Medulla oblongata (tissue), 1 donor: ENCODE data around the gene PTPRN2.

Source experiments
- DNase-seq: peaks from one replicate; pipeline ENCODE4 v3.0.0-alpha.2; 2015; ENCODE audit errors: extremely low spot score

Gene PTPRN2

DNA sequence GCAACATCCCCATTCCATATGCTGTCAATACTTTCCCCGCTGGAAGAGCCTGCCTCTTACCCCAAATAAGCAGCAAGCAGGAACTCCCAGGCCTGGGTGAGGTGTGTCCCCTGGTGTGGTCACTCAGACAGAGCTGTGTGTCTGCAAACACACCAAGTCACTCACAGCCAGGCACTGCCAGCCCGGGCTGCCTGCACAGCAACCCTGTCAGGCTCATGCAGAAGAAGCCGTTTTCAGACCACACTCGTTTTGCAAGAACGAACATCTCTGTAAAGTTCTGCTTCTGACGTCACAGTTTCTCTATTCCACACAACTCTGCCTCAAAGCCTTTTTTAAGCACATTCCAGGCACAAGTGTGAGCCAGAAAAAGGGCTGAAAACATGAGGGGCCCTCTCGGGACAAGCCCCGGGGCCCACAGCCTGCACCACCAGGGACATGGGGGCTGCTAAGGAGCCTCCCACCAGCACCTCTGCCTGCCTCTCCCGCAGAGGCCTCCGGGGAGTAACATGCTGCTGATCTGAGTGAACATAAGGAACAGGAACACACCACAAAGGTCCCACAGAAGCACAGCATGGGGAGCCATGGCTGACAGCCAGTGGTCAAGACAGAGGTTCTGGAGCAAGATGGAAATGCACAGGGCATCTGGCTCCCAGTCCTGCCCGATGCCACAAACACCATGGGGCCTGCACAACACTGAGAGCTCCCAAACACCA, 11.4 kb downstream of the PTPRN2 start:
- no peak for DNase-seq

DNA sequence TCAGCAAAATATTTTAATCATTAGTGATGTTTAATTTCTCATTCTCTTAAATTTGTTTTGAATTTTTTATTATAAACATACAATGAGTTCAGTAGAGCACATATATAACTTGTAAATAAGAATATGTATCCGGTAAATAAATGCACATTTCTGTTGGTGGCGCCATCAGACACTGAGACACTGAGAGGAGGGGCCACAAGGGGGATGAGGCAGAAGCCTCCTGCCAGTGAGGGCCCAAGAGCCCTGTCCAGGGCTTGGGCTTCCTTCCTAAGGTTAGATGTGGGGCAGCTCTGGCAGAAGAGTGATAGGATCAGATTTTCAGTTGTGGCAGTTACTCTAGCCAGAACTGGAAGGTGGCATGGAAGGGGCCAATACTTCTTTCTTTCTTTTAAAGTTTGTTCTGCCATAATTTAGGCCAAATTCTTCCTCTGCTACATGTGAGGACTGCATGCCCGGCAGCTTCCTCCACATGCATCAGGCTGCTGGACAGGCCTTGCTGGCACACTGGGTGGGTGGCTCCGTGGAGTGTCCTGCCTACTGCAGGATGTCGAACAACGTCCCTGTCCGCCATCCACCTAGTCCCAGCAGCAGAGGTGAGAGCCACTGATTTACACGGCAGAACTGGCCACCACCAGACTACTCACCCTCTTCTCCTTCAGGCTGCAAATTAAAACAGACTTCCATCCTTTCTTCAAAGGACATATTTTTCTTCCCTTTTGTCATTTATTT, 13.2 kb downstream of the PTPRN2 start:
- no peak for DNase-seq

DNA sequence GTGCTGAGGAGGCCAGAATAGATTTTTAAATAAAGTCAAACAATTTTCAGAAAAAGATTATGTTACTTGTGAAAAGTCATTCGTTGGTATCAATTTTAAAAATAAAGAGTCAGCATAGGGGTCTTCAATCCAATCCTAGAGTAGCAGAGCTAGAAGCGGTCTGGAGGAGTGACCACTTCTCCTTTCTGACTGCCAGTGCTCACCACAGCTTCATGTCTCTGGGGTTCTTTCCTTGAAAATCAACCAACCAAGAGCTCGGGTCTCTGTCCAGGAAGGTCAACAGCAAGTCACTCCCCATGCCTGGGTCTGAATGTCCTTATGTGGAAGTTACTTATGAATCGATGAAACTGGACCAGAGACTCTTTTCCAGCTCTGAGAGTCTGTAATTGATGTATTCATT, 14.3 kb downstream of the PTPRN2 start:
- DNase-seq: no peak

DNA sequence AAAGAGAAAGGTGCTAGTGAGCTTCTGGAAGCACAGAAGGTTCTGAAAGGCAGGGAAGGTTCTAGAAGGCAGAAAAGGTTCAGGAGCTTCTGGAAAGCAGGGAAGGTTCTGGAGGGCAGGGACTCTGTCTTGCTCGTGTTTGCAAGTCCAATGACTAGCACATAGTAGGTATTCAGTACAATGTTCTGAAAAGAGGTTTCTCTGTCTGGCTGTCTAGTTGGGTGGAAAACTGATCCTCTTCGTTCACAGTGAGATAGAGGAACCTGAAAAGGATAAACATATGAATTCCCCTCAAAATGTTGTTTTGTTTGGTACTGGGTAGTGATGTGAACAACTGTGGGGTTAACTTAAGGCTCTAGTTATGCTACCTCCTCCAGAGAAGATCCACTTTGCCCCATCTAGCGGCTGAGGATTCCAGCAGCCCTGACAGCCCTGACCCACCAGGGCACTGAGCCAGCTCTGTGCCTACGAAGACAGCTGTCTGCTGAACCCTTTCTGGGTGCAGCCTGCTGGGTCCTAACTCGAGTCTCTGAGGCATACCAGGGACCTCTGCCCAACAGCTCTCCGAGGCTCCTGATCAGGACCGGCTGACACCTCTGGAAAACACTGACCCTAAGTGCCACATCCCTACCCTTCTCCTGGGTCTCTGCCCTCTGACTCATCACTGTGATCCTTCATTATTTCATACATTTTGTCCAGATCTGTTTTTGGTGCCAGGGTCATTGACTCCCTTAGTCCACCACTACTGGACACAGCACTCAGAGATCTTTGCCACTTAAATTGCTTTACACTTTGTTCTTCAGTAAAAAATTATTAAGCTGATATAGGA, 15.4 kb downstream of the PTPRN2 start:
- DNase-seq: peak; percentile 11

DNA sequence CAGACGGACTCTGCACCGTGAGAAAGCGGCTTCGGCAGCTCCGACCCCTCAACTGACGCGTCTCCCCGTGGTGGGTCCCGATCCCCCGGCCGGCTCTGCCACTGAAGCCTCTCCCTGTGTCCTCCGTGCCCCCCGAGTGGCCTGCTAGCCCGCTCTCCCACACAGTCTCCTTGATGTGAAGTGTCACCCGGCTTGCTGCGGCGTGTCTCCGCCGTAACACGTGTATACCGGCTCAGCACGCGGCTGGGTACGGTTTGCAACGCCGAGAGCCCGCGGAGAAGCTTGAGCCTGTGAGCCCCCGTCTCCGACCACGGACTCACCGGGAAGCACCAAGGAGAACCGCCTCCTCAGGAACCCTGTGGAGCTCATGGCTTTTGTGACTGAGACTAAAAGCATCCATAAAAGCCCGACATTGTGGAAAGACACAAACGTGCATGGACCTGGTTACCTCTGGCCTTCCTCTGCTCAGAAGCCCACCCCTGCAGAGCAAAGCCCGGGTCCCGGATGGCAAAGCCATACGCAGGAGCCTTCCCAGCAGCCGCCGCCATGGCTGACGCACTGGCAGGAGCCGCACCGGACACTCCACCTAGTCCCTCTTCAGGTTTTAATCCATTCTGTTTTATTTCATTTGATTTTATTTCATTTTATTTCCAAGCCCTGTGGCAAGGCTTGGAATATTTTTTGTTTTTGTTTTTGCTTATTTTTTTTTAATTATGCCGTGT, 17.0 kb downstream of the PTPRN2 start:
- DNase-seq: no peak

DNA sequence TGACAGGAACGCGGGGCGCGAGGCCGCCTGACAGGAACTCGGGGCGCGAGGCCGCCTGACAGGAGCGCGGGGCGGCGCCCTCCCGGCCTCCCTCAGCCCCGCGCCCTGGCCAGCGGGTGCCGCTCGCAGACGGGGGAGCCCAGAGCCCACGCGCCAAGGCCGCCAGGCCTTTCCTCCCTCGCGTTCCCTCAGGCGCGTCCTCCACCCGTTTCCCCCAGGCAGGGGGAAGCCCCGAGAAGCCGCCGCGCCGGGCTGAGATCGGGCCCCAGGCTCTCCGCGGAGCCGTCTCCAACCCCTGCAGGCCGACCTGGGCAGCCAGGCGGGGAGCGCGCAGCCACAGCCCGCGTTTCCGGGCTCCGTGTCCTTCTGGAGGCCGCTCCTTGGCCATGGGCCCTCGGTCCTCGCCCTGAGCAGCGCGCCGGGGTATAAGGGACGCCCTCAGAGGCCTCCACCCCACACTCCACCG, 17.7 kb downstream of the PTPRN2 start:
- DNase-seq: no peak

DNA sequence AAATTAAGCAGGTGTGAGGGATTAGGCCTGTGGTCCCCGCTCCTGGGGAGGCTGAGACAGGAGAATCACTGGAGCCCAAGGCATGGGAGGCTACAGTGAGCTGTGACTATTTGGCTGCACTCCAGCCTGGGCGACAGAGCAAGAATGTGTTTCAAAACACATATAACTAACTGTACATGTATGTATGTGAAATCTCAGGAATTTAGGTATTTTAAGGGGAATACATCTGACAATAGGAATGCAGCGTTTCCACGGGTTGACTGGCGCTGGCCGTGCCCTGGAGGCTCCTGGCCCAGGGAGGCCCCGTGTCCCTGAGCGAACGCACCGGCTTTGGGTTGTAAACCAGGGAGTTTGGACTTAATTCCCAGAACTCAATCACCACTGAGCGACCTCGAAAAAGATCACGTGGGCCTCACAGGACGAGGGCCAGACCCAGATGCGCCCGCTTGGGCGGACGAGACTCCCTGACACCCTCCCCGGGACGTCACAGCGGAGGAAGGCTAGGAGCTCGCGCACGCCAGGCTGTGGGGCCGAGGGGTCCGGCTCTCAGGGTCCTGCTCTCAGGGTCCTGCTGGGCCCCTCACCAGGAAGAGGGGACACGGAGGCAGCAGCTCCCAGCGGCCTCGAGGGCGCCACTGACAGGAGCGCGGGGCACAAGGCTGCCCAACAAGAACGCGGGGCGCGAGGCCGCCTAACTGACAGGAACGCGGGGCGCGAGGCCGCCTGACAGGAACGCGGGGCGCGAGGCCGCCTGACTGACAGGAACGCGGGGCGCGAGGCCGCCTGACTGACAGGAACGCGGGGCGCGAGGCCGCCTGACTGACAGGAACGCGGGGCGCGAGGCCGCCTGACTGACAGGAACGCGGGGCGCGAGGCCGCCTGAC, 18.4 kb downstream of the PTPRN2 start:
- DNase-seq: no peak

DNA sequence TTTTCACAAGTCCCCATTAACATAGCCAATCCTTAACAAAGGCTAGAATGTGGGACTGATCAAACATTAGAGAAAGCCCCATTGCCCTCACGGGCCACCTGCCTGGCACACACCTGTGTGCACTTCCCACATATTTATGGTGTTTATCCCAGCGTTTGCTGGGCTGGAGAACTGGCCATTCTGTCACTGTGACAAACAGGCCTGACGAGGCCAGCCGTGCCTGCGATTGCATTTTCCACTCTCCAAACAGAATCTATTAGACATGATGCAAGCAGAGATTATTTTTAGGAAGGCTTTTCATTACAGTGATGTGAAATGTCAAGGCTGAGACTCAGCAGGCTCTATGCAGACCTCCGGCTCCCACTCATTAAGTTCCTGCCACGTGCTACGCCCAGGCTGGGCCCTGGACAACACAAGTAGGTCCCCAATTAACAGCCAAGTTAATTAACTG, 20.4 kb downstream of the PTPRN2 start:
- no peak for DNase-seq

DNA sequence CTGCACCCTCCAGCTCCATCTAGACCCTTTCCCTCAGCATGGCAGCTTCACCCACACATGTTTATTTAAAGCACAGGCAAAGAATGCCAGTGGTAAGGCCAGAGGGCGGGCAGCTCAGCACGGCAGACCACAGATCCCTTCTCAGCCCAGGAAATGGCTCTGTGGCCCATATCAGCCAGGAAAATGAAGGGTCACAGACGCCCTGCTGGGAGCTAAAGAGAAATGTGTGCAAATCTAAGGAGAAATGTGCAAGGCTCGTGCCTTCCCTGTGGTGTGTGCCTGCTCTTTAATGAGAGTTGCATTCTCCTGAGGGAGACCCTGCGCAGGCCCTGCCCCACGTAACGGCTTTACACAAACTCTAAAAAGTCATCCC, 23.0 kb downstream of the PTPRN2 start:
- no peak for DNase-seq

DNA sequence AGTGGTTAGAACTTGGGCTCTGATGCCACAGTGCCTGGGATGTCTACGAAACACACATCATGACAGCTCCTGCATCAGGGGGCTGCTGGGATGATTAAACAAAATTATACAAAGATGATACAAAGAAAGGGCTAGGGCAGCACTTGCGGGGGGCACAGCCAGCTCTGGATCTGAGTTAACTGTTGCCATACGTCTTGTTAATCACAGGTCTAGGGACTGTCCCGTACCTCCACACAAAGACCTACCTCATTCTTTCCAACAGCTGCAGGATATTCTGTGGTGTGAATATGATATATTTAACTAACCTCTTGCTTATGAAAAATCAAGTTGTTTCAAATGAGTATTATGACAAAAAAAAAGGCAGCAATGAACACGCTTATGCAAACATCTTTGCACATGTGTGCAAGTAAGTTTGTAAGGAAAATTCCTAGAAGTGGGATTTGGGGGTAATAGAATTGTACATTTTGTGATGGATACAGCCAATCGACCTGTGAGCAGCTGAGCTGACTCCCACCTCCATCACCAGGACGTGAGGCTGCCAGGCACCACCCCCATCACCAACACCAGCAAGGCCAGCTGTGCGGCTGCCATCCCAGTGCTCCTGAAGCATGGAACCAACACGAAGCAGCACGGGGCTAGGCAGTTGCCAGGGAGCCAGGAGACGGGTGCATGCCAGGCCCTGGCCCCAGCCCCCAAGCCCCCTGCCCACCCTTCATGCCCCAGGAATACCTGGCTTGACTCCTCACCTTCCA, 23.5 kb downstream of the PTPRN2 start:
- no peak for DNase-seq

DNA sequence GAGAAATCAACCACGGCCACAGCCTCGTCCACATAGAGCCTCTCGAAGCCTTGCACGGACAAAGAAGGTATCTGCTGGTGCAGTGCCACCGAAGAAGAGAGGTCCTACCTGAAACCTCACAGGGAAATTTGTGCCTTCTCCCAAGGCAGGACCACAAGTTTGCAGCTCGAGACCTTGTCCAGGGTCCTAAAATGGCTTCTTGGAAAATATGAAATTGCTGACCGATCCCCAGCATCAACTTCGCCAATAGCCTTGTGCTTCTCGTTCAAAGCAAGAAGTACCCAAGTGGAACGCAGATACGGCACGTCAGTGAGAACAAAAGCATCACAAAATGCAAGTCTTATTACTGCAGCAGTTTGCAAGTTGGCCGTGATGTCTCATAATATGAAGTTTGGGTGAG, 24.6 kb downstream of the PTPRN2 start:
- no peak for DNase-seq

DNA sequence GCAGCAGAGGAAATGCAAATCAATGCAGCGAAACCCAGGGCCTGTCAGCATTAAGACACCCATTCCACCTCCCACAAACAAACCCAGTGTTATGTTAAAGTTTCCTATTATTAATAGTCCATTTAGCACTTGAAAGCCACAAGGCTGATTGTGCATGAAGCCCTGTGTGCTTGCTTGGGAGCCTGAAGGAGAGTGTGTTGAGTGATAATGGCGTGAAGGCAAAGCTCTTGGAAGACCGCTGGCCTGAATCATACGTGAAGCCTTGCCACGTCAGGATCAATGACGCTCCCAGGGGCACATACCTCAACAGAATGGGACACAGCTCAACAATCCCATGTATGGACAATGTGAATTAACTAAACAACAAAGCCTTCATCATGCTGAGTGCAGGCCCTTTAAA, 25.1 kb downstream of the PTPRN2 start:
- DNase-seq: no peak

DNA sequence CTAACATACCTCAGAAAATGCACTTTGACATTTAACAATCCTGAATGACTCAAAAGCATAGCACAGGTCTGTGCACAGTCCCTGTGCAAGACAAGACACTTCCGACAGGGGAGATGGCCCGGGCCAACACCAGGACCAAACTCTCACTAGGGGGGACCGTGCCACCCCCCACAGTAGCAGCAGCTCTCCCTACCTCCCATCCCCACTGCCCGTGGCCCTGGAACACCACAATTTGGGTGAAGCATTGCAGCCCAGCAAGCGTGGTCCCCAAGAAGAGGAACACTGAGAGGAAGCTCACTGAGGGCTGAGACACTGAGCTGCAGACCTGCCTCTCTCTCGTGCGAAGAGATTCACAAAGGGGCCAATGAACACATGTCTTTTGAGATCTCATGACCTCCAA, 26.0 kb downstream of the PTPRN2 start:
- no peak for DNase-seq

DNA sequence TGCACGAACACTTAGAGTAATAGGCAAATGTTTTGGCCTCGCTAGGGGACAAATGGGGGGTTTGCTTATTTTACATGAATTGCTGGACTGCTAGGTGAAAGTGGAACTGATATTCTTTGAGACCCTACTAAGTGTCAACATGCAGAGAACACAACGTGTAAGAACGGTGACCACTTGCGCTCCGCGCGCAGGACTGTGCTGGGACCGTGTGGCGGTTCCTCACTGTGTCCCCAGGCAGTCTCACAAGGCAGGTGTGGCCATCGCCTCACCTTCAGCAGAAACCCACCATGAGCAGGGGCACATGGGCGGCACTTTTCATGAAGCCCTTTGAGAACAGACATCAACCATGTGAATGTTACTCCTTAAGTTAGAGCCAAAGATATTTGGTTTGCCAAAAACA, 27.2 kb downstream of the PTPRN2 start:
- DNase-seq: no peak

DNA sequence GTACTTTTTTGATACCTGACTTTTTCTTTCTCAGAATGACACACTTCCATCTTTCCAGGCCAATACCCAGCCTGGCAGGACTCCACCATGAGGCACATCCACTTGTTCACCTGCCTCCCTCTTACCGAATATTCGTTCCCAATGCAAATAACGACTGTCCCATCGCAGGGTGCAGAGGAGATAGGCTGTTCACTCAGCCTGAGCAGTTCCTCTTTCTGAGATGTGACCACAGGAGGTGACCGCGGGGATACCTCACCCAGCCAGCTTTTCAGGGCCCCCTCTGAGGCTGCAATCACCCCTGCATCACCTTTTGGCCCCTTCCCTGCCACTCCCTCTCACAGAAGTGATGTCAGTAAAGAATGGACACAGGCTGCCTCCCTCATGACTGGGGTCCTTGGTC, 28.3 kb downstream of the PTPRN2 start:
- no peak for DNase-seq

DNA sequence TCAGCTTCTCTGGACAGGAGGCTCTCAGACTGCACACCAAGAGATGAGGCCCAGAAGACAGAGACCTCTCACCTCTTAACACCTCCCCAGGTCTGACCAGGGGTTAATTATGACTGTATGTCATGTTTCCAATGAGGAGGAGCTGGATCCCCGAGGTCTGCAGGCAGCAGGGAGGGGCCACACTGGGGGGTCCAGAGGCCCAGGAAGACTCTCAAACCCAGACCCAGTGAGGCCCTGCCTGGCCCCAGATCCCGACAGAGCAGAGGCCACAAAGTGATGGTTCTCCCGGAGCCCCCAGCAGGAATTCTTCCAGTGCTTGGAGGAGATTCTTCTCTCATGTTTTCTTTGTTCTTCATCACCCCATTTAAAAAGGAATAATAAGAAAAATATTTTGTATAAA, 28.8 kb downstream of the PTPRN2 start:
- DNase-seq: no peak

DNA sequence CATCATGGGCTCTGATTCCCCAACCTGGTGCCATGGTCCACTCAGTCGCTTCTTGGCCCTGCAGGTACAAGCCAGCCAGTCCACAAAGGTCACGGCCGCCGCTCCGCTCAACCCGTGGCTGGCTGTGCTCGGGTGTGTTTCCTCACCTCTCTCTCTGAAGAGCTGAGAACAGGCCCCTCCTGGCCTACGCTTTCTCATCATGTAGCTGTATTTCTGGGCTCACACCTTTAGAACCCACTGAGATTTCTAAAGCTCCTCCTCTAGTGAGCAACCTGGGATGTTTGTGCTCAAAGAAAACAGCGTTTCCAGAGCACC, 30.2 kb downstream of the PTPRN2 start:
- no peak for DNase-seq

DNA sequence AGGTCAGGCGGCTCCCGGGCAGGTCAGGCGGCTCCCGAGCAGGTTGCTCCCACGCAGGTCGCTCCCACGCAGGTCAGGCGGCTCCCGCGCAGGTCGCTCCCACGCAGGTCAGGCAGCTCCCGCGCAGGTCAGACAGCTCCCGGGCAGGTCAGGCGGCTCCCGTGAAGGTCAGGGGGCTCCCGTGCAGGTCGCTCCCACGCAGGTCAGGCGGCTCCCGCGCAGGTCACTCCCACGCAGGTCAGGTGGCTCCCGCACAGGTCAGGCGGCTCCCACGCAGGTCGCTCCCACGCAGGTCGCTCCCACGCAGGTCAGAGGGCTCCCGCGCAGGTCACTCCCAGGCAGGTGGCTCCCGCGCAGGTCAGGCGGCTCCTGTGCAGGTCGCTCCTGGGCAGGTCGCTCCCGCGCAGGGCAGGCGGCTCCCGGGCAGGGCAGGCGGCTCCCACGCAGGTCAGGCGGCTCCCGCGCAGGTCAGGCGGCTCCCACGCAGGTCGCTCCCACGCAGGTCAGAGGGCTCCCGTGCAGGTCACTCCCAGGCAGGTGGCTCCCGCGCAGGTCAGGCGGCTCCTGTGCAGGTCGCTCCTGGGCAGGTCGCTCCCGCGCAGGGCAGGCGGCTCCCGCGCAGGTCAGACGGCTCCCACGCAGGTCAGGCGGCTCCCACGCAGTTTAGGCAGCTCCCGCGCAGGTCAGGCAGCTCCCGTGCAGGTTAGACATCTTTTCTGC, 30.7 kb downstream of the PTPRN2 start:
- no peak for DNase-seq

DNA sequence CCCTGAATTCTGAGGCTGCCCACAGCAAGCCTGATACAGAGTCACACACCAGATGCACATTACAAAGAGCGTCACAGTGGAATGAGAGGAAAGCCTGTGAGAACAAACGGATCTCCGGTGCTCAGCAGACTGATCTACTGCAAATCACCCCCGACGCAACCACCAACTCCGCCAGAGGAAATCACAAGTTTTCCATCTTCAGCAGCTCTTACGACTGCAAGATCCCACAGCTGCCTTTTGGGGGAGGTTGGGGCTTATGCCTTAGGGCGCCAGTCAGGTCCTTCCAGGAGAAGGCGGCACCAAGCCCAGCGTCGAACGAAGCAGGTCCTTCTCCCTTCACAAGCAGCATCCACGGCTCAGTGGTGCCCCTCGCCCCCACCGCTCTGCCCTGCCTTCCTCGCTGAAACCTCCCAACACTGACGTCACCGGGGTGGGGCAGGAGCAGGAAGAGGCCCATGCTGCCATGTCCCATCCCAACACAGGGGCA, 32.5 kb downstream of the PTPRN2 start:
- no peak for DNase-seq
